ENCODE data around the gene AGPAT3.

- TF ChIP-seq POLR2AphosphoS5 (IDR thresholded peaks at IDR 0.05) (no peak), CTCF (IDR thresholded peaks at IDR 0.05) (no peak)
These were observed 32.9 kb upstream of the AGPAT3 start for GRCh38 chr21:43832158-43832550.

Data from esophagus muscularis mucosa (tissue), 3 donors.